ENCODE data around the gene HEXB. TPM values are rescaled to one million over a fixed set of nuclear protein-coding genes. Genes with fewer than 3 reads are reported as not detected.

HEXB gene
- total and polyA plus RNA-seq, 2 of the 13 experiments (the other 11 are each of a cell fraction or from before 2014, with no cell fraction given): 100 to 104 TPM

DNA sequence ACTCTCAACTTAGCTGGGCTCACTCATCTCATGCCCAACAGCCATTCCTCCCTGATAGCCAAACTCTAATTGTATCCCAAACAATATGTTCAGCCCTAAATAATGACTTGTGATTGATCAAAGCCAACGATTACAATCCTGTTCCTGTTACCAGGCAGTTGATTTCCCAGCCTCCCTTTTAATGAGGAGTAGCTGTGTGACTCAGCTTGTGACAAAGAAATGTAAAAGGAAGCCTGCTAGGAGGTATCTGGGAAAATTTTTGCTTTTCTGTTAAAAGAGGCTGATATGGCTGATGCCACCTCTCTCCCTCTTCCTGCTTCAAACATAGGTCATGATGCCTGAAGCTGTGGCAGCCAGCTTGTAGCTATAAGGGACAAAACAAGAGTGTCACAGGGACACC lies 24.9 kb upstream of the HEXB start:
- DNase-seq (ENCODE audit: low spot score): no peak
- intact Hi-C loops (cut with micrococcal nuclease; ENCODE audit: unreplicated experiment) (no loop called here), in situ Hi-C loops (cut with HindIII; ENCODE audit: extremely low pct_ligation_motif_present, low pct_unique_long_range_greater_than_20kb) (no loop called here)
- Histone ChIP-seq H3K27me3 (ENCODE audit: control insufficient read depth in 1 of 2, insufficient read depth in 2 of 2, low read length in 2 of 2) (peaks cover 0 to 10% of the 10 kb centered on the region in 2 experiments; a peak in 1 of 5 replicates), H3K36me3 (replicated peaks in 1 of 2; ENCODE audit: control insufficient read depth in 1 of 2, insufficient read depth in 2 of 2, low read length in 2 of 2) (no peaks in the 10 kb centered on the region), H3K9me3 (ENCODE audit: low read length) (no peaks in the 10 kb centered on the region), H4K20me1 (ENCODE audit: insufficient read depth, low read length) (no peaks in the 10 kb centered on the region), H3K4me2 (ENCODE audit: low read depth, low read length) (no peak overlapping the region), H3K4me1 (ENCODE audit: insufficient read depth, low read length) (no peaks in the 10 kb centered on the region), H3K79me2 (ENCODE audit: insufficient read depth, low read length) (no peaks in the 10 kb centered on the region), H3K27ac (ENCODE audit: extremely low read length, insufficient read depth, low read length) (no peak overlapping the region), H3K9ac (ENCODE audit: insufficient read depth, low read depth, low read length) (no peak overlapping the region), H3K4me3 (replicated peaks in 1 of 3; ENCODE audit: insufficient read depth in 1 of 3, low read depth in 2 of 3, low read length in 3 of 3) (no peak overlapping the region), H2AFZ (ENCODE audit: low read length) (no peak overlapping the region)
- ChIA-PET CTCF (ENCODE audit: low intra/inter-chr PET ratio, low total read pairs) (no interaction called here), POLR2A (no interaction called here)
- ATAC-seq: no peak
- no peak for FAIRE-seq
- WGBS (ENCODE audit: low lambda C conversion rate): 0% methylated on average over 1 of the region's 1 CpG
- no TSS peak for BruUV-seq (replicated peaks)
- TF ChIP-seq, protein P1, sequence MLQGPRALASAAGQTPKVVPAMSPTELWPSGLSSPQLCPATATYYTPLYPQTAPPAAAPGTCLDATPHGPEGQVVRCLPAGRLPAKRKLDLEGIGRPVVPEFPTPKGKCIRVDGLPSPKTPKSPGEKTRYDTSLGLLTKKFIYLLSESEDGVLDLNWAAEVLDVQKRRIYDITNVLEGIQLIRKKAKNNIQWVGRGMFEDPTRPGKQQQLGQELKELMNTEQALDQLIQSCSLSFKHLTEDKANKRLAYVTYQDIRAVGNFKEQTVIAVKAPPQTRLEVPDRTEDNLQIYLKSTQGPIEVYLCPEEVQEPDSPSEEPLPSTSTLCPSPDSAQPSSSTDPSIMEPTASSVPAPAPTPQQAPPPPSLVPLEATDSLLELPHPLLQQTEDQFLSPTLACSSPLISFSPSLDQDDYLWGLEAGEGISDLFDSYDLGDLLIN (CRISPR knock-in tag; IDR thresholded peaks at IDR 0.05; ENCODE audit: borderline replicate concordance): no peak
- no peak for TF ChIP-seq ZNF737 (CRISPR knock-in tag; IDR thresholded peaks at IDR 0.05; ENCODE audit: borderline replicate concordance)
- TF ChIP-seq ZBTB3 (CRISPR knock-in tag; IDR thresholded peaks at IDR 0.05; ENCODE audit: borderline replicate concordance, low read depth): no peak
- no peak for TF ChIP-seq KDM6A (CRISPR knock-in tag; IDR thresholded peaks at IDR 0.05; ENCODE audit: low read depth)
- TF ChIP-seq KAT2B (IDR thresholded peaks at IDR 0.05; ENCODE audit: borderline replicate concordance, low read depth, low read length): no peak

DNA sequence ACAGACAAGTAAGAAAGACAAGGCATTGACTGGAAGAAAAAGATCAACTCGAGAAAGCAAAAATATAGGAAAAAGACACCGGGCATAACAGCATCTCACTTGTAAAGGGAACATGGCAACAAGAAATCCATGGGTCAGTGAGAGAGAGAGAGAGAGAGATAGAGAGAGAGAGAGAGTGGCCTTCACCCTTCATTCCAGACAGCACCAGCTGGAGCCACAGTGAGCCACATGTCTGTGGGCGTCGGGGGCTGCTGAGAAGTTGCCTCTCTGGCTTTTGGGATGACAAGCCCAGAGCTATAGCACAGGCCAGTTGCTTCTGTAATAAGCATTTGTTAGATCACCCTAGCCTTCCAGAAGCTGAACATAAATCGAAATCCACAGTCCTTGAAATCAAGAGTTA lies 24.2 kb upstream of the HEXB start:
- no peaks in the 10 kb centered on the region for H3K36me3 ChIP-seq (replicated peaks in 1 of 2; ENCODE audit: control insufficient read depth in 1 of 2, insufficient read depth in 2 of 2, low read length in 2 of 2)
- no peak overlapping the region for H2AFZ ChIP-seq (ENCODE audit: low read length)
- POLR2A ChIA-PET: no interaction called here
- ATAC-seq (no peak), DNase-seq (ENCODE audit: low spot score) (no peak), FAIRE-seq (no peak)
- no peak overlapping the region for H3K4me3 ChIP-seq (replicated peaks in 1 of 3; ENCODE audit: insufficient read depth in 1 of 3, low read depth in 2 of 3, low read length in 3 of 3)
- no peaks in the 10 kb centered on the region for H3K79me2 ChIP-seq (ENCODE audit: insufficient read depth, low read length)
- WGBS (ENCODE audit: low lambda C conversion rate): 26% methylated on average over 5 of the region's 5 CpGs
- in situ Hi-C loops (cut with HindIII; ENCODE audit: extremely low pct_ligation_motif_present, low pct_unique_long_range_greater_than_20kb): no loop called here
- no peaks in the 10 kb centered on the region for H3K4me1 ChIP-seq (ENCODE audit: insufficient read depth, low read length)
- CTCF ChIA-PET (ENCODE audit: low intra/inter-chr PET ratio, low total read pairs): no interaction called here
- intact Hi-C loops (cut with micrococcal nuclease; ENCODE audit: unreplicated experiment): no loop called here
- H3K27ac ChIP-seq (ENCODE audit: extremely low read length, insufficient read depth, low read length): no peak overlapping the region
- H3K4me2 ChIP-seq (ENCODE audit: low read depth, low read length): no peak overlapping the region
- peaks cover 0 to 10% of the 10 kb centered on the region in 2 experiments; a peak in 1 of 5 replicates for H3K27me3 ChIP-seq (ENCODE audit: control insufficient read depth in 1 of 2, insufficient read depth in 2 of 2, low read length in 2 of 2)
- no peaks in the 10 kb centered on the region for H3K9me3 ChIP-seq (ENCODE audit: low read length)
- no peak overlapping the region for H3K9ac ChIP-seq (ENCODE audit: insufficient read depth, low read depth, low read length)
- BruUV-seq (replicated peaks): no TSS peak
- no peaks in the 10 kb centered on the region for H4K20me1 ChIP-seq (ENCODE audit: insufficient read depth, low read length)
- TF ChIP-seq MBNL3 (CRISPR knock-in tag; conservative IDR thresholded peaks at IDR 0.05): no peak
- TF ChIP-seq IKZF1 (IDR thresholded peaks at IDR 0.05): no peak
- TF ChIP-seq SOX5 (CRISPR knock-in tag; IDR thresholded peaks at IDR 0.05; ENCODE audit: borderline replicate concordance): no peak
- TF ChIP-seq, protein P2, sequence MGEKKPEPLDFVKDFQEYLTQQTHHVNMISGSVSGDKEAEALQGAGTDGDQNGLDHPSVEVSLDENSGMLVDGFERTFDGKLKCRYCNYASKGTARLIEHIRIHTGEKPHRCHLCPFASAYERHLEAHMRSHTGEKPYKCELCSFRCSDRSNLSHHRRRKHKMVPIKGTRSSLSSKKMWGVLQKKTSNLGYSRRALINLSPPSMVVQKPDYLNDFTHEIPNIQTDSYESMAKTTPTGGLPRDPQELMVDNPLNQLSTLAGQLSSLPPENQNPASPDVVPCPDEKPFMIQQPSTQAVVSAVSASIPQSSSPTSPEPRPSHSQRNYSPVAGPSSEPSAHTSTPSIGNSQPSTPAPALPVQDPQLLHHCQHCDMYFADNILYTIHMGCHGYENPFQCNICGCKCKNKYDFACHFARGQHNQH (CRISPR knock-in tag; IDR thresholded peaks at IDR 0.05): no peak
- no peak for TF ChIP-seq ZC3H4 (CRISPR knock-in tag; IDR thresholded peaks at IDR 0.05; ENCODE audit: borderline replicate concordance)
- no peak for TF ChIP-seq MTA3 (CRISPR knock-in tag; IDR thresholded peaks at IDR 0.05)
- TF ChIP-seq, protein P3, sequence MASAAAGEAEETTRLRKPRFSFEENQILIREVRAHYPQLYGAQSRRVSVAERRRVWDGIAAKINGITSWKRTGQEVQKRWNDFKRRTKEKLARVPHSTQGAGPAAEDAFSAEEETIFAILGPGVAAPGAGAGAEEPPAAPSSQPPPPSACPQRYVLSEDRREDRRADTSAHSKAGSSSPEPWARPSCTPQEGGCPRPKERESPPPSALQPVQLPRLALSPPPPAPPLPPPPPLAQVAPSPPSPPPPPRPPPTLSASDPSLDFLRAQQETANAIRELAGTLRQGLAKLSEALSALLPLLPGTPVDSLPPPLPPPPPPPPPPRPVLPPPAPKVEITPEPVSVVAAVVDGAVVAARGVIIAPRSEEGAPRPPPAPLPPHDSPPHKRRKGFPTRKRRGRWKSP (CRISPR knock-in tag; IDR thresholded peaks at IDR 0.05): no peak
- no peak for TF ChIP-seq HOXA3 (CRISPR knock-in tag; IDR thresholded peaks at IDR 0.05)
- no peak for TF ChIP-seq BHLHE40 (IDR thresholded peaks at IDR 0.05; ENCODE audit: low read length)
- TF ChIP-seq, protein P4, sequence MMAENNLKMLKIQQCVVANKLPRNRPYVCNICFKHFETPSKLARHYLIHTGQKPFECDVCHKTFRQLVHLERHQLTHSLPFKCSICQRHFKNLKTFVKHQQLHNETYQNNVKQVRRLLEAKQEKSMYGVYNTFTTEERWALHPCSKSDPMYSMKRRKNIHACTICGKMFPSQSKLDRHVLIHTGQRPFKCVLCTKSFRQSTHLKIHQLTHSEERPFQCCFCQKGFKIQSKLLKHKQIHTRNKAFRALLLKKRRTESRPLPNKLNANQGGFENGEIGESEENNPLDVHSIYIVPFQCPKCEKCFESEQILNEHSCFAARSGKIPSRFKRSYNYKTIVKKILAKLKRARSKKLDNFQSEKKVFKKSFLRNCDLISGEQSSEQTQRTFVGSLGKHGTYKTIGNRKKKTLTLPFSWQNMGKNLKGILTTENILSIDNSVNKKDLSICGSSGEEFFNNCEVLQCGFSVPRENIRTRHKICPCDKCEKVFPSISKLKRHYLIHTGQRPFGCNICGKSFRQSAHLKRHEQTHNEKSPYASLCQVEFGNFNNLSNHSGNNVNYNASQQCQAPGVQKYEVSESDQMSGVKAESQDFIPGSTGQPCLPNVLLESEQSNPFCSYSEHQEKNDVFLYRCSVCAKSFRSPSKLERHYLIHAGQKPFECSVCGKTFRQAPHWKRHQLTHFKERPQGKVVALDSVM (CRISPR knock-in tag; IDR thresholded peaks at IDR 0.05): no peak
- TF ChIP-seq EED (CRISPR knock-in tag; IDR thresholded peaks at IDR 0.05): no peak

Measured in HepG2 (cell line).